SK-N-SH treated with all-trans-retinoic acid at 6 μM for 48 hours (cell line): ENCODE measurements around the gene NDUFA8.
A peak's percentile ranks its signal among the peaks of the same experiment; 100 is the strongest.

Source experiments
- ATAC-seq: fragments of 200-7000 bp; cut with Tn5 transposase; 3 replicates; pipeline ENCODE4 v1.9.1; 2020; ENCODE audit warnings: mild to moderate bottlenecking, moderate library complexity
- BACH2 ChIP-seq: fragments of 250-450 bp; sonication (Bioruptor Pico); IDR thresholded peaks from 2 replicates; pipeline ENCODE4 v1.9.0; 2021; ENCODE audit warnings: mild to moderate bottlenecking, borderline replicate concordance
- CSDC2 ChIP-seq: fragments of 250-450 bp; sonication (Bioruptor Pico); IDR thresholded peaks from 2 replicates; pipeline ENCODE4 v1.5.0; 2020; ENCODE audit warnings: mild to moderate bottlenecking, moderate library complexity
- ESRRG ChIP-seq: fragments of 250-450 bp; sonication (Bioruptor Pico); IDR thresholded peaks from 2 replicates; pipeline ENCODE4 v1.6.1; 2021; ENCODE audit warnings: mild to moderate bottlenecking
- GLIS3 ChIP-seq: fragments of 250-450 bp; sonication (Bioruptor Pico); IDR thresholded peaks from 2 replicates; pipeline ENCODE4 v1.5.0; 2020; ENCODE audit warnings: mild to moderate bottlenecking, moderate library complexity
- ISL1 ChIP-seq: fragments of 250-450 bp; sonication (Bioruptor Pico); IDR thresholded peaks from 2 replicates; pipeline ENCODE4 v2.1.2; 2022; ENCODE audit warnings: mild to moderate bottlenecking, moderate library complexity
- PPARA ChIP-seq: fragments of 250-450 bp; sonication (Bioruptor Pico); IDR thresholded peaks from 2 replicates; pipeline ENCODE4 v1.5.0; 2020; ENCODE audit warnings: mild to moderate bottlenecking, borderline replicate concordance
- RARB ChIP-seq: fragments of 250-450 bp; sonication (Bioruptor Pico); IDR thresholded peaks from 2 replicates; pipeline ENCODE4 v1.8.0; 2021; ENCODE audit warnings: mild to moderate bottlenecking, moderate library complexity
- TCF4 ChIP-seq: fragments of 250-450 bp; sonication (Bioruptor Pico); IDR thresholded peaks from 2 replicates; pipeline ENCODE4 v1.8.0; 2021; ENCODE audit warnings: mild to moderate bottlenecking, moderate library complexity, borderline replicate concordance
- TOX ChIP-seq: fragments of 250-450 bp; sonication (Bioruptor Pico); IDR thresholded peaks from 2 replicates; pipeline ENCODE4 v1.8.0; 2021; ENCODE audit warnings: mild to moderate bottlenecking, moderate library complexity, borderline replicate concordance
- ZC3H10 ChIP-seq: fragments of 250-450 bp; sonication (Bioruptor Pico); IDR thresholded peaks from 2 replicates; pipeline ENCODE4 v1.5.1; 2021; ENCODE audit warnings: mild to moderate bottlenecking, moderate library complexity
- ZFP3 ChIP-seq: fragments of 250-450 bp; sonication (Bioruptor Pico); IDR thresholded peaks from 2 replicates; pipeline ENCODE4 v1.5.0; 2020; ENCODE audit warnings: mild to moderate bottlenecking, moderate library complexity
- ZNF565 ChIP-seq: fragments of 450-650 bp; formaldehyde crosslinking; conservative IDR thresholded peaks from 2 replicates; pipeline ENCODE4 v1.5.0; 2020; ENCODE audit warnings: low read depth, mild to moderate bottlenecking, moderate library complexity
- ZNF8 ChIP-seq: fragments of 450-650 bp; formaldehyde crosslinking; IDR thresholded peaks from 2 replicates; pipeline ENCODE4 v1.5.0; 2020; ENCODE audit warnings: mild to moderate bottlenecking, moderate library complexity
- TF ChIP-seq, protein P1 (sequence below): fragments of 250-450 bp; sonication (Bioruptor Pico); IDR thresholded peaks from 2 replicates; pipeline ENCODE4 v1.5.1; 2020; ENCODE audit warnings: low read depth, mild to moderate bottlenecking, moderate library complexity
- TF ChIP-seq, protein P2 (sequence below): fragments of 250-450 bp; sonication (Bioruptor Pico); IDR thresholded peaks from 2 replicates; pipeline ENCODE4 v1.5.0; 2020; ENCODE audit warnings: mild to moderate bottlenecking, moderate library complexity
- TF ChIP-seq, protein P3 (sequence below): fragments of 250-450 bp; sonication (Bioruptor Pico); IDR thresholded peaks from 2 replicates; pipeline ENCODE4 v1.5.1; 2021; ENCODE audit warnings: mild to moderate bottlenecking, moderate library complexity
- TF ChIP-seq, protein P4 (sequence below): fragments of 250-450 bp; sonication (Bioruptor Pico); IDR thresholded peaks from 2 replicates; pipeline ENCODE4 v1.8.0; 2021; ENCODE audit warnings: low read depth, mild to moderate bottlenecking, moderate library complexity, borderline replicate concordance
- TF ChIP-seq, protein P5 (sequence below): fragments of 250-450 bp; sonication (Bioruptor Pico); IDR thresholded peaks from 2 replicates; pipeline ENCODE4 v1.8.0; 2020; ENCODE audit warnings: mild to moderate bottlenecking, moderate library complexity, borderline replicate concordance

Gene NDUFA8

DNA sequence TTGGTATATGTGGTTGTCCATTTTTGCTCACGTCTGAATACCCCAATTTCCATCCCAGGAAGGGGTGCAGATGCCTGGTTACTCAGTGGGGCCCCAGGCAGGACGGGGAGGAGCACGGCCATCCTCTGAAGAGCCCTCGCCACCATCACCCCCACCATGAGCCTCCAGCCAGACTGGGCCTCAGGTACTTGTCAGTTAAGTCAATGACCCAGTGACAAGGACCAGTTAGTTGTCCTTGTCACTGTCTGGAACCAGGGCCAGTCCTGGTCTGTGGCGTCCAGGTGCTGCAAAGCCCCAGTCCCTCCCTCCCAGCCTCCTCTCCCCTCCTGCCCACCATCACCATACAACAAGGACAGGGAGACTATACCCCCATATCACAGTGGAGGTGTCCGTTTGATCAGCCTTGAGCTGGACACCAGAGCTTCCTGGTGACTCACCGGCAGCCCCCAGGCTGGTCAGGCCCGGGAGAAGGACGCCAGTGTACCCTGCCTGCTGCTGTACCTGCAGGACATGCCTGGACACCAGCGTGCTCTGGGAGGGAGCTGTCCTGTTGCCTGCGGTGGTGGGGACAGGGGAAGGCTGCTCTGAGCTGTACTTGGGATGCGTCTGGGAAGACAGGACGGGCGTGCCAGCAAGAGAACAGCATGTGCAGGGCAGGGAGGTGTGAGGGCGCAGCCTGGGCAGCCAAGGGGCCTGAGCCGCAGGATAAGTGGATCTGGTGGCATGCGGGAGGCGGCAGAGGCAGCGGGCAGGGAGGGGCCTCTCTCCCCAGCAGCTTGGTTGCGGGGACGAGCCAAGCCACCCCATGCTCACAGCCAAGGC is 33.9 kb downstream of the NDUFA8 start:
- TF ChIP-seq, protein P1, sequence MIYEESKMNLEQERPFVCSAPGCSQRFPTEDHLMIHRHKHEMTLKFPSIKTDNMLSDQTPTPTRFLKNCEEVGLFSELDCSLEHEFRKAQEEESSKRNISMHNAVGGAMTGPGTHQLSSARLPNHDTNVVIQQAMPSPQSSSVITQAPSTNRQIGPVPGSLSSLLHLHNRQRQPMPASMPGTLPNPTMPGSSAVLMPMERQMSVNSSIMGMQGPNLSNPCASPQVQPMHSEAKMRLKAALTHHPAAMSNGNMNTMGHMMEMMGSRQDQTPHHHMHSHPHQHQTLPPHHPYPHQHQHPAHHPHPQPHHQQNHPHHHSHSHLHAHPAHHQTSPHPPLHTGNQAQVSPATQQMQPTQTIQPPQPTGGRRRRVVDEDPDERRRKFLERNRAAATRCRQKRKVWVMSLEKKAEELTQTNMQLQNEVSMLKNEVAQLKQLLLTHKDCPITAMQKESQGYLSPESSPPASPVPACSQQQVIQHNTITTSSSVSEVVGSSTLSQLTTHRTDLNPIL = no peak
- TF ChIP-seq ZNF565 (CRISPR knock-in tag) = no peak

DNA sequence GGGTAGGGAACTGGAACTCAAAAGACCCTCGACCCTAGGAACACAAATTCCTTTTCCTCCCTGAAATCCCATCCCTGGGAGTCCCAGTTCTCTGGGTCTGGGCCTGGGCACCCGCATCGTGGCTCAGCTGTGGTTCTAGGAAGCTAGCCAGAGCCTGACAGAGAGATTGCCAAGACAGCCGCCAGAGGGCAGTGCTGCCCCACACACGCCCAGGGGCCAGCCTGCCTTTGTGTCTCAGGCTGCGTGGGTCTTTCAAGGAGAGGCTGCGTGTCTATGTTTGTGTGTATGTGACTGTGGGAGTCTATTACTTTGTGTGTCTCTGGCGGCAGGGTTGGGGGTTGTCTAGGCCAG is 34.4 kb downstream of the NDUFA8 start:
- TF ChIP-seq CSDC2 (CRISPR knock-in tag) (no peak), TOX (CRISPR knock-in tag) (no peak), PPARA (CRISPR knock-in tag) (no peak), ISL1 (CRISPR knock-in tag) (no peak), BACH2 (CRISPR knock-in tag) (no peak), RARB (no peak), ZNF8 (no peak), GLIS3 (no peak), ZFP3 (CRISPR knock-in tag) (no peak), TCF4 (CRISPR knock-in tag) (no peak)
- TF ChIP-seq, protein P2, sequence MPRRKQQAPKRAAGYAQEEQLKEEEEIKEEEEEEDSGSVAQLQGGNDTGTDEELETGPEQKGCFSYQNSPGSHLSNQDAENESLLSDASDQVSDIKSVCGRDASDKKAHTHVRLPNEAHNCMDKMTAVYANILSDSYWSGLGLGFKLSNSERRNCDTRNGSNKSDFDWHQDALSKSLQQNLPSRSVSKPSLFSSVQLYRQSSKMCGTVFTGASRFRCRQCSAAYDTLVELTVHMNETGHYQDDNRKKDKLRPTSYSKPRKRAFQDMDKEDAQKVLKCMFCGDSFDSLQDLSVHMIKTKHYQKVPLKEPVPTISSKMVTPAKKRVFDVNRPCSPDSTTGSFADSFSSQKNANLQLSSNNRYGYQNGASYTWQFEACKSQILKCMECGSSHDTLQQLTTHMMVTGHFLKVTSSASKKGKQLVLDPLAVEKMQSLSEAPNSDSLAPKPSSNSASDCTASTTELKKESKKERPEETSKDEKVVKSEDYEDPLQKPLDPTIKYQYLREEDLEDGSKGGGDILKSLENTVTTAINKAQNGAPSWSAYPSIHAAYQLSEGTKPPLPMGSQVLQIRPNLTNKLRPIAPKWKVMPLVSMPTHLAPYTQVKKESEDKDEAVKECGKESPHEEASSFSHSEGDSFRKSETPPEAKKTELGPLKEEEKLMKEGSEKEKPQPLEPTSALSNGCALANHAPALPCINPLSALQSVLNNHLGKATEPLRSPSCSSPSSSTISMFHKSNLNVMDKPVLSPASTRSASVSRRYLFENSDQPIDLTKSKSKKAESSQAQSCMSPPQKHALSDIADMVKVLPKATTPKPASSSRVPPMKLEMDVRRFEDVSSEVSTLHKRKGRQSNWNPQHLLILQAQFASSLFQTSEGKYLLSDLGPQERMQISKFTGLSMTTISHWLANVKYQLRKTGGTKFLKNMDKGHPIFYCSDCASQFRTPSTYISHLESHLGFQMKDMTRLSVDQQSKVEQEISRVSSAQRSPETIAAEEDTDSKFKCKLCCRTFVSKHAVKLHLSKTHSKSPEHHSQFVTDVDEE (CRISPR knock-in tag) = no peak
- TF ChIP-seq, protein P3, sequence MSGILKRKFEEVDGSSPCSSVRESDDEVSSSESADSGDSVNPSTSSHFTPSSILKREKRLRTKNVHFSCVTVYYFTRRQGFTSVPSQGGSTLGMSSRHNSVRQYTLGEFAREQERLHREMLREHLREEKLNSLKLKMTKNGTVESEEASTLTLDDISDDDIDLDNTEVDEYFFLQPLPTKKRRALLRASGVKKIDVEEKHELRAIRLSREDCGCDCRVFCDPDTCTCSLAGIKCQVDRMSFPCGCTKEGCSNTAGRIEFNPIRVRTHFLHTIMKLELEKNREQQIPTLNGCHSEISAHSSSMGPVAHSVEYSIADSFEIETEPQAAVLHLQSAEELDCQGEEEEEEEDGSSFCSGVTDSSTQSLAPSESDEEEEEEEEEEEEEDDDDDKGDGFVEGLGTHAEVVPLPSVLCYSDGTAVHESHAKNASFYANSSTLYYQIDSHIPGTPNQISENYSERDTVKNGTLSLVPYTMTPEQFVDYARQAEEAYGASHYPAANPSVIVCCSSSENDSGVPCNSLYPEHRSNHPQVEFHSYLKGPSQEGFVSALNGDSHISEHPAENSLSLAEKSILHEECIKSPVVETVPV (CRISPR knock-in tag) = no peak
- TF ChIP-seq, protein P4, sequence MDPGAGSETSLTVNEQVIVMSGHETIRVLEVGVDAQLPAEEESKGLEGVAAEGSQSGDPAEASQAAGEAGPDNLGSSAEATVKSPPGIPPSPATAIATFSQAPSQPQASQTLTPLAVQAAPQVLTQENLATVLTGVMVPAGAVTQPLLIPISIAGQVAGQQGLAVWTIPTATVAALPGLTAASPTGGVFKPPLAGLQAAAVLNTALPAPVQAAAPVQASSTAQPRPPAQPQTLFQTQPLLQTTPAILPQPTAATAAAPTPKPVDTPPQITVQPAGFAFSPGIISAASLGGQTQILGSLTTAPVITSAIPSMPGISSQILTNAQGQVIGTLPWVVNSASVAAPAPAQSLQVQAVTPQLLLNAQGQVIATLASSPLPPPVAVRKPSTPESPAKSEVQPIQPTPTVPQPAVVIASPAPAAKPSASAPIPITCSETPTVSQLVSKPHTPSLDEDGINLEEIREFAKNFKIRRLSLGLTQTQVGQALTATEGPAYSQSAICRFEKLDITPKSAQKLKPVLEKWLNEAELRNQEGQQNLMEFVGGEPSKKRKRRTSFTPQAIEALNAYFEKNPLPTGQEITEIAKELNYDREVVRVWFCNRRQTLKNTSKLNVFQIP (CRISPR knock-in tag) = no peak
- peak; percentile 91 for ATAC-seq

More for the DNA sequence above, 33.9 kb downstream of the NDUFA8 start:
- ATAC-seq = peak; percentile 28

DNA sequence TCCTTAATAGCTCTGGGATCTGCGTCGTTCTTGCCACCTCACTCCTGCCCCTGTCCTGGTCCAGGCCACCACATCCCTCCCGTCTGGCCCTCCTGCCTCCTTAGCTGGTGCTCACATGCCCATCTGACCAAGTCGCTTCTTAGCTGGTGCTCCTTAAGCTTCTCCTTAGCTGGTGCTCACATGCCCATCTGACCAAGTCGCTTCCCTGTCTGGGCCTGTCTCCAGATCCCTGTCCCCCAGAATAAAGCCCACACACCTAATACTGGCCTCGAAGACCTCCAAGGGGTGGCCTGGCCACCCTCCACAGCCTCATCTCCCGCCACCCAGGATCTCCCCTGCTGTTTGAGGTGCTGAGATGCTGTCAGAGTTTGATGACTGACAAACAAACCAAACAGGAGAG is 35.1 kb downstream of the NDUFA8 start:
- ATAC-seq = no peak
- TF ChIP-seq ZFP3 (CRISPR knock-in tag) (no peak), TCF4 (CRISPR knock-in tag) (no peak), PPARA (CRISPR knock-in tag) (no peak), RARB (no peak)
- TF ChIP-seq, protein P2 (CRISPR knock-in tag) = no peak

DNA sequence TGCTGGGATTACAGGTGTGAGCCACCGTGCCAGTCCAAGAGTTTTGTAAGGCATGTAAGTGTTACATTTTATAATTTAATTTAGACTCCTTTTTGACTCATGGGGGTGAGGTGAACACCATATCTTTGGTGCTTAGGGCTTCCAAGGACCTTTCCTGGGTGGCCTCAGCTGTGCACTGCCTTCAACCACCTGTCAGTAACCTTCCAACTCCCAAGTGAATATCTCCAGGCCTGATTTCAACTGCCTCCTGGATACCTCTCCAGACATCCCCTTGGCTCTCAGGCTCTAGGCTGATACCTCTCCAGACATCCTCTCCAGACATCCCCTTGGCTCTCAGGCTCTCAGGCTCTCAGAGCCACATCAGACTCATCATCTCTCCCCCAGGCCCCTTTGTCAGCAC is 35.5 kb downstream of the NDUFA8 start:
- TF ChIP-seq ZC3H10 (CRISPR knock-in tag) = no peak
- no peak for TF ChIP-seq ESRRG (CRISPR knock-in tag)
- TF ChIP-seq, protein P2 (CRISPR knock-in tag) = no peak
- TF ChIP-seq RARB = no peak
- TF ChIP-seq ZNF565 (CRISPR knock-in tag) = no peak
- TF ChIP-seq, protein P5, sequence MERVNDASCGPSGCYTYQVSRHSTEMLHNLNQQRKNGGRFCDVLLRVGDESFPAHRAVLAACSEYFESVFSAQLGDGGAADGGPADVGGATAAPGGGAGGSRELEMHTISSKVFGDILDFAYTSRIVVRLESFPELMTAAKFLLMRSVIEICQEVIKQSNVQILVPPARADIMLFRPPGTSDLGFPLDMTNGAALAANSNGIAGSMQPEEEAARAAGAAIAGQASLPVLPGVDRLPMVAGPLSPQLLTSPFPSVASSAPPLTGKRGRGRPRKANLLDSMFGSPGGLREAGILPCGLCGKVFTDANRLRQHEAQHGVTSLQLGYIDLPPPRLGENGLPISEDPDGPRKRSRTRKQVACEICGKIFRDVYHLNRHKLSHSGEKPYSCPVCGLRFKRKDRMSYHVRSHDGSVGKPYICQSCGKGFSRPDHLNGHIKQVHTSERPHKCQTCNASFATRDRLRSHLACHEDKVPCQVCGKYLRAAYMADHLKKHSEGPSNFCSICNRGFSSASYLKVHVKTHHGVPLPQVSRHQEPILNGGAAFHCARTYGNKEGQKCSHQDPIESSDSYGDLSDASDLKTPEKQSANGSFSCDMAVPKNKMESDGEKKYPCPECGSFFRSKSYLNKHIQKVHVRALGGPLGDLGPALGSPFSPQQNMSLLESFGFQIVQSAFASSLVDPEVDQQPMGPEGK = no peak
- no peak for ATAC-seq
